ENCODE measurements around the gene ETV7. TPM values are rescaled to one million over a fixed set of nuclear protein-coding genes. Genes with fewer than 3 reads are reported as not detected.

The ETV7 gene
- total RNA-seq, 2 donors from 2014 or later: 0.66 to 0.78 TPM

- no peaks in the 10 kb centered on the region for H3K27me3 ChIP-seq
- H3K27ac ChIP-seq: peak overlapping the region in 2 of 4 donors; percentile 28 to 56
Observed at GRCh38 chr6:36386495-36387439, 702 bp downstream of the ETV7 start.

GRCh38 chr6:36384095-36384494 is 3.4 kb downstream of the ETV7 start:
- DNase-seq: no peak
- ATAC-seq: no peak
- no peak for TF ChIP-seq CTCF (IDR thresholded peaks at IDR 0.05)
- TF ChIP-seq POLR2A (IDR thresholded peaks at IDR 0.05): no peak
- Histone ChIP-seq H3K27ac (no peak overlapping the region), H3K4me3 (no peak overlapping the region), H3K9me3 (no peaks in the 10 kb centered on the region), H3K27me3 (no peaks in the 10 kb centered on the region), H3K36me3 (replicated peaks in 1 of 2; ENCODE audit: insufficient read depth in 1 of 2, low read depth in 2 of 2) (no peaks in the 10 kb centered on the region), H3K4me1 (peaks cover 10% of the 10 kb centered on the region)
- intact Hi-C loops (cut with DNase I): no loop called here
- 79 to 85% methylated on average over 2 of the region's 2 CpGs for WGBS, 2 donors

More at GRCh38 chr6:36386495-36387439, 702 bp downstream of the ETV7 start:
- intact Hi-C loops (cut with DNase I): no loop called here
- H3K36me3 ChIP-seq (replicated peaks in 1 of 2; ENCODE audit: insufficient read depth in 1 of 2, low read depth in 2 of 2): no peaks in the 10 kb centered on the region
- TF ChIP-seq CTCF (IDR thresholded peaks at IDR 0.05) (peak in 1 of 7 experiments; percentile 13), POLR2A (IDR thresholded peaks at IDR 0.05) (peak in 1 of 3 donors; percentile 2)
- DNase-seq: peak; percentile 31 to 42 (median 36)
- no peaks in the 10 kb centered on the region for H3K9me3 ChIP-seq
- peak; percentile 52 for ATAC-seq
- WGBS, 2 donors: 1 to 3% methylated on average over 30 to 33 of the region's 33 CpGs
- H3K4me3 ChIP-seq: peak overlapping the region; percentile 9 to 50
- H3K4me1 ChIP-seq: peaks cover 10% of the 10 kb centered on the region

GRCh38 chr6:36383606-36384005 is 3.9 kb downstream of the ETV7 start:
- peaks cover 10% of the 10 kb centered on the region for H3K4me1 ChIP-seq
- TF ChIP-seq POLR2A (IDR thresholded peaks at IDR 0.05): no peak
- TF ChIP-seq CTCF (IDR thresholded peaks at IDR 0.05): no peak
- no peaks in the 10 kb centered on the region for H3K9me3 ChIP-seq
- ATAC-seq (no peak), DNase-seq (no peak)
- H3K27ac ChIP-seq: no peak overlapping the region
- no peaks in the 10 kb centered on the region for H3K27me3 ChIP-seq
- intact Hi-C loops (cut with DNase I): no loop called here
- no peak overlapping the region for H3K4me3 ChIP-seq
- WGBS, 2 donors: 68 to 79% methylated on average over 2 of the region's 2 CpGs
- no peaks in the 10 kb centered on the region for H3K36me3 ChIP-seq (replicated peaks in 1 of 2; ENCODE audit: insufficient read depth in 1 of 2, low read depth in 2 of 2)

- Histone ChIP-seq H3K4me1 (peaks cover 8% of the 10 kb centered on the region), H3K4me3 (no peak overlapping the region), H3K36me3 (replicated peaks in 1 of 2; ENCODE audit: insufficient read depth in 1 of 2, low read depth in 2 of 2) (no peaks in the 10 kb centered on the region), H3K27me3 (no peaks in the 10 kb centered on the region), H3K27ac (no peak overlapping the region), H3K9me3 (no peaks in the 10 kb centered on the region)
- TF ChIP-seq CTCF (IDR thresholded peaks at IDR 0.05) (no peak), POLR2A (IDR thresholded peaks at IDR 0.05) (no peak)
- WGBS, 2 donors: 59 to 76% methylated on average over 4 of the region's 4 CpGs
- no peak for ATAC-seq
- no peak for DNase-seq
- intact Hi-C loops (cut with DNase I): no loop called here
Observed at GRCh38 chr6:36382976-36383375, 4.5 kb downstream of the ETV7 start.

Data from body of pancreas (tissue), 4 donors.